NCI-H187 (cell line): ENCODE data around the gene PLCH1.

Experiments used
- DNase-seq, 2 experiments: peaks; one replicate each; lab custom pipeline; 2025; lab: John Stamatoyannopoulos, UW

The PLCH1 gene

DNA sequence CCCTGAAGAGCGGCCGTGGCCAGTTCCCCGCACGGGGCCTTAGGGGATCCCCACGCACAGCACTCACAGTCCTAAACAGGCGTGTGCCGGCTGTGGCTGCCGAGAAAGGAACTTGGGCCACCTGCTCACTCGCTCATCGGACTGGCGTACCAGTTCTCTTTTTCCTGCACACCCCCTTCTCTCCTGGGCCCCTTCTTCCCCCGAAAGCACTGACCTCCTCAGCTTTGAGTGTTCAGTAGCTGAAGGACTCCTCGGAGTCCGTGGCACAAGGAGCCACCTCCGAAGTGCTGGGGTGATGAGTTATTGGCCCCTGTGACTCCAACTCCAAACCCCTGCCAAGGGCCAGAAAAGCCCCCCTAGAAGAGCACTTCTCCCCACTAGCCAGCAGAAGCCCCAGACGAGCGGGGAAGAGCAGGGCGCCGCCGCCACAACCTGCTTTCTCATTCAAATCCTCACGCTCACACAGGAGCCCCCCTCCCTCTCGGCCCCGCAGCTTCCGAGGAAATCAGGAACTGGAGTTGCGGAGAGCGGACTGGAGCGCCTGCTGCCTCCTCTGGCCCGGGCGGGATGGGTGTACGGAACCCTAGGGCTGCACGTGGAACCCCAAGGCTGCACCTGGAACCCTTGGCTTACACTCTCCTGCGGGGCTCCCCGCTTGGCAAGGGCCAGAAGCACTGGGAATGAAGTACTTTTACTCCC, at the start of gene PLCH1:
Gene PLCH1, minus strand, starts transcription at position 446 of the 699 bp plus-strand sequence. CDS start 40,847 bp downstream, outside the sequence.
- DNase-seq = peak; percentile 61 to 71

GRCh38 chr3:155792532-155792931, 47.7 kb upstream of the PLCH1 start:
- DNase-seq = no peak

DNA sequence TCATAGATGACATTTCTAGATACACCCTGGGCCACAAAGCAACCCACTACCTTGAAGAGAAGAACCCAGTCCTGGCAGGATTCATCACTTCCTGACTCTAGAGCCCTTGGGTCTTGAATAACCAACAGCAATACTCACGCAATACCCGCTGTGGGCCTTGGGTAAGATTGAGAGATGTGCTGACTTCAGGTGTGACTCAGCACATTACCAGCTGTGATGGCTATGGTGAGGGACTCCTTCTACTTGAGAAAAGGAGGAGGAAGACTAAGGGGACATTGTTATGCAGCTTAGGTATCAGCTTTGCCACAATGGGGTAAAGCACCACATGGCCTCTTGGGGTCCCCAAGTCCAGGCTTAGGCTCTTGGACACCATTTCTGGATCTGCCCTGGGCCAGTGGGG, 46.3 kb upstream of the PLCH1 start:
- DNase-seq = no peak

- no peak for DNase-seq
Measured at GRCh38 chr3:155790272-155790925, 45.5 kb upstream of the PLCH1 start.

DNA sequence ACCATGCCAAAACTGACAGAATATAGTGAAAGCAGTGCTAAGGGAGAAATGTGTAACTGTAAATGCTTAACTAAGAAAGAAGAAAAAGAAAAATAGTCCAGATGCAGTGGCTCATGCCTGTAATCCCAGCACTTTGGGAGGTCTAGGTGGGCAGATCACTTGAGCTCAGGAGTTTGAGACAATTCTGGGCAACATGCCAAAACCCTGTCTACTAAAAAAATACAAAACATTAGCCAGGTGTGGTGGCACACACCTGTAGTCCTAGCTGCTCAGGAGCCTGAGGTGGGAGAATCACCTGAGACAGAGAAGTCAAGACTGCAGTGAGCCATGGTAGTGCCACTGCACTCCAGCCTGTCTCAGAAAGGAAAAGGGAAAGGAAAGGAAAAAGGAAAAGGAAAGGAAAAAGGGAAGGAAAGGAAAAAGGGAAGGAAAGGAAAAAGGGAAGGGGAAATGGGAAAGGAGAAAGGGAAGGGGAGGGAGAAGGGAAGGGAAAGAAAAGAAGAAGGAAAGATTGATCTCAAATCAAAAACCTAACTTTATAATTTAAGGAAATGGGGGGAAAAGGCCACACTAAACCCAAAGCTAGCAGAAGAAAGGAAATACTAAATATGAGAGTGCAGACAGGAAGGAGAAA, 40.9 kb upstream of the PLCH1 start:
- DNase-seq = no peak

- no peak for DNase-seq
Measured at GRCh38 chr3:155782390-155782953, 37.6 kb upstream of the PLCH1 start.

DNA sequence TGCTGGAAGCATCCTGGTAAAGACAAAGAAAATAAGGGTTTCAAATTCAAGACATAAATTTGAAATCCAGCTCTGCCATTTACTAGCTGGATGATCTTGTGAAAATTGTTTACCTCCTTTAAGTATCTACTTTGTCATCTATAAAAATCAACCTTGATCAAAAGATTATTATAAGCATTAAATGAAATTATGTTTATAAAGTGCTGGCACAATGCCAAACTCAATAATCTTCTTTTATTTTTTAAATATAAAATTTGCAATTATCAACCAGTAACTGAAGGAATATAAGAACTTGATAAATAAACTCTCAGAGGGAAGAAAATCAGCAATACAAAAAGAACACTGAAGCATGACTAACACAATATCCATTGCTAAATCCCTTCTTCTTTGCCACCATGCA, 35.4 kb upstream of the PLCH1 start:
- no peak for DNase-seq

DNA sequence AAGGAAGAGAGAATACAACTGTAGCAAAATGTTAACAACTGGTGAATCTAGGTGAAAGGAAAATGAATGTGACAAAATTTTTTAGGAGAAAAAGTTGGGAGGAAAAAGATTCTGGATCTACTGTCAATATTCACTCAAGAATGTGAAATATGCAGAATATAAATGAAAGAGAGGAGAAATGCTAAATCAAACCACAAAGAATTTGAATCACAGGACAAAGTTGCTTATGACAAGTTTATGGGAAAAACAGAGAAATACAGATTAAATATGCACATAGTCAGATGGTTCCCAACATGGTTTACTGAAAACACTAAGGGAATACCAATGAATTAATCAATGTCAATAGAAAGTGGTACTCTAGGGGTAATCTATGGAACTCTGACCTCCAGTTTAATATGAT, 33.6 kb upstream of the PLCH1 start:
- no peak for DNase-seq

- DNase-seq = no peak
Measured at GRCh38 chr3:155772801-155773200, 27.9 kb upstream of the PLCH1 start.

- no peak for DNase-seq
Measured at GRCh38 chr3:155771126-155771525, 26.3 kb upstream of the PLCH1 start.

- DNase-seq = no peak
Measured at GRCh38 chr3:155766206-155766605, 21.3 kb upstream of the PLCH1 start.

DNA sequence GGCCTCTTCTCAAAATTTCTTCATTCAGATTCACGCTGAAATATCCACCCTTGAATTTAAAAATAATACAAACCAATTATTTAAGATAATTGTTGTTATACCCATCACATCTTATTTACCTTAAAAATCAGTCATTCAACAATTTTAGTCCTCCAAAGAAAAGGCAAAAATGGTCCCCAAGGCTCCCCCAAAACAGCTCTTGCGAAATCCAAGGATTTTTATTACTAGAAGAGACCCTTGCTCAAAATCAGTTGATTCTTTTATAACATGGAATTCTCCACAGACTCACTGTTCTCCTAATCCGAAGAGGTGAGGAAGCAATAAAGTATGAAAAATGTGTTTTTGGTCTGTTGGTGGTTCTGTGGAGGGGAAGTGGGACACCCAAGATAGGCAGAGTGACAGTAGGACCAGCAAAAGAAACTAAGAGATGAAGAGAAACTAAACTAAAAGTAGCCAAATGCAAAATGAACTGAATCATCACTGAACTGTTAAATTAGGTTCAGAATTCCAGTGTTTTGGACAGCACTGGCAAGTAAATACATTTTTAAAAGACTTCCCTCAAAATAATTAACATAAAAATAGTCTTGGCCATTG, 19.1 kb upstream of the PLCH1 start:
- no peak for DNase-seq

- DNase-seq = no peak
Measured at GRCh38 chr3:155760653-155761052, 15.8 kb upstream of the PLCH1 start.

DNA sequence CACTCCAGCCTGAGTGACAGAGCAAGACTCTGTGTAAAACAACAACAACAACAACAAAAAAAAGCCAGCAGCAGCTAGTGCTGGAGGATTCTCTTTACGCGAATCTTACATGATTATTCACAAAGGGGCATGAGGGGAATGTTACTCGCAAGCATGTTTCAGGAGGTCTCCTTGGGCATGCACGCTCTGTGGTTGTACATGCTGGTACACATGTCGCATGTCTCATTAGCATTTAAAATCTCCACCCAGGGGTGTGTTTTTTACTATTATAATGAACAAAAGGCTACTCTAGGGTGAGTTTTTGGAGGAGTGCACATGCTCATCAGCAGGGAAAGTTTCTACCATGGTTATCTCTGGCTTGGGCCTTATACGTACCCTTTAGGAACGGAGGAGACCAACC, 12.7 kb upstream of the PLCH1 start:
- DNase-seq = no peak

GRCh38 chr3:155753038-155753639, 8.3 kb upstream of the PLCH1 start:
- no peak for DNase-seq

GRCh38 chr3:155748611-155749365, 3.9 kb upstream of the PLCH1 start:
- no peak for DNase-seq

DNA sequence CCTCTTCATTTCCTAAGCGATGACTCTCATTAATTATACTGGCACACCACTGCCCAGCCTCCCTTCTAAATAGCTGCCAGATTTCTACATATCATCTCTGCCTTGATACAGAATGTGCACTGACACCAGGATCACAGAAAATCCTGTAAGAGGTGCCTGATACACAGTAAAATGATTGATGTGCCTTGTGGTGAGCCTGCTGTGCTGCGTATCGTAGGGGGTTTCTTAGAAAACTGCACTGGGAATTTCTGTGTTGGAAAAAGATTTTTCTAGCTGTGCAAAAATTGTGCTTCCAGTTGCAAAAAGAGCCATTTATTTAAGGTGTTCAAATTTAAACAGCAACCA, 3.0 kb upstream of the PLCH1 start:
- no peak for DNase-seq

DNA sequence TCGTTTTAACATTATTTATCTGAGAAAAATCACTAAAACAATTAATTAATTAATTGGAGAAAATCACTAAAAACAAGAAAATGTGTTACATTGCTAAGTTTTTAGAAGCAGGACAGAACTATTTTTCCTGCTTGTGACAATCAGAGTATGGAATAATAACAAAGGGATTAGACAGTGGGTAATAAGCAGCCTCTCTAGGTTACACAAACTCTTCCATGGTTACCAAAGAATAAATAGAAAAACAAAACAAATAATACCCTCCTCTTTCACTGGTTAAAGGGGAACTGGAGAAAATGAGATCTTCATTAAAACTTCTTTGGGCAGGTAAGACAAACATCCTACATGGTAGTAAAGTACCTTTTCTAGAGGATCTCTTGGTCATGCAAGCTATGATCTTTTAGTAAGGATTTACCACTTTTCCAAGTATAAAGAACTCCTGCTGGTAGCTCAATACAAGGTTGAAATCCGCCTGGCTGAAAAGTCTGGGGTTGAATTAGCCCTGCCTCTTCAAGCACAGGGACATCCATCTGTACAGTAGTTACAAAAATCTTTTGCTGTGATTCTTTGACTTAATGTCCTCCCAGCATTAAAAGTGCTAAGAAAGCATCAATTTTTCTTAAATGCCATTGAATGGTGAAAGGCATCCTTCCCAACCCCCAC, 2.5 kb upstream of the PLCH1 start:
- no peak for DNase-seq

DNA sequence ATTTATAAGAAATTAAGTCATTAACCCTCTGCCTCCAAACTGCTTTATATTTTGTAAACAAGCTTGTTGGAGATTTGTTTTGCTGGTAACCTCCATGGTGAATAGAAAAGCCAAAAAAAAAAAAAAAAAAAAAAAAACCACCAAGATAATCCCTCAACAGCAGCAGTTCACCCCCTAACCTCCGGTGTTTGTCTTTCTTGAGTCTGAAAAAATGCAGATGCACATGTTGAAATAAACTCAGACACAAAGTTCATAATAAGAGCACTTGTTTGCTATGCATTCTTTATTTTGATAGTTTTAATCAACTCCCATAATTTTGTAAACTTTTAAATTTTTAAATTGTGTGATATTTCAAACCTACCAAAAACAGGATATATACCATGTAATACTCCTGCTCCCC, 1.8 kb upstream of the PLCH1 start:
- DNase-seq = no peak

DNA sequence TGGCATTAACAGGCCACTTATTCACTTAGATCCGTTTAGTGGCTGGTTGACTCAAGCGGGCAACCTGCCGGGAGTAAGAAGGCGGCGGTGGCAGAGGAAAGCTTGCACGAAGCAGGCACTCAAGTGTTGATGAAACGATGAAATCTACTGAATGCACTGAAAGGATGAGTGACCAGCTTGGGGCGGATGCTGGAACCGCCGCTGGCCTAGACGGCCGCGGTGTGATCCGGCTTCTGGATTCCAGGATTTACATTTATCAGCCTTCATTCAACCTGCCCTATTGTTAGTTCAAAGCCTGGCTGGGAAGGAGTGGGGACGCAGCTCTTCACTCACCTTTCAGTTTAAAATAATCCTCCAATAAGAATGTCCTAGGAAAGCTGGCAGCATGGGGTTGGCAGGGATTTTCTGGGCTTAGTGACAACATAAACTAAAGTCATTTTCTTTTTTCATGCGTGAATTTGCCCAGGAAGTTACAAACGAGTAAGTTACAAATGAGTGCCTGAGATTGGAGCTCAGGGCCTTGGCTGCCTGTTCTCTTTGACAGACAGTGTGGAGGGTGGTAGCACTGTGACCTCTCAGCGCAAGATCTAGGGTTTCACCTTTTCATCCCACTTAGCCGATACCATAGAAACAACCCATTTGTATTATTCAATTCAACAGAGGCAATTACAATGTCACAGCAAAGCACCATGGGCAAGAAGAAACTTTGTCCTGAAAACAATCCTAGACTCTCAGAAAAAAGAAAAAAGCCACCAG, 1.1 kb upstream of the PLCH1 start:
- DNase-seq = peak; percentile 48 to 65
